GM21367 (cell line): ENCODE measurements around the gene GYPC.
"Not testable (repeated sequence)": the region's sequence is repeated elsewhere in the genome, so short reads cannot be mapped to it uniquely, and the experiment has no call there.

ENCODE experiments used
- ATAC-seq: cut with Tn5 transposase; IDR thresholded peaks from one replicate; pipeline ENCODE4 v1.9.1; 2021; ENCODE audit not compliant: unreplicated experiment

GYPC gene

GRCh38 chr2:126698376-126698775, 42.4 kb downstream of the GYPC start:
- no peak for ATAC-seq

- no peak for ATAC-seq
These were observed 43.1 kb downstream of the GYPC start for GRCh38 chr2:126699018-126699417.

- no peak for ATAC-seq
These were observed 44.0 kb downstream of the GYPC start for GRCh38 chr2:126699716-126700581.

- no peak for ATAC-seq
These were observed 44.7 kb downstream of the GYPC start for GRCh38 chr2:126700677-126701076.

GRCh38 chr2:126703311-126703710, 47.4 kb downstream of the GYPC start:
- no peak for ATAC-seq

GRCh38 chr2:126704434-126705160, 48.6 kb downstream of the GYPC start:
- ATAC-seq = no peak

- ATAC-seq = no peak
These were observed 51.2 kb downstream of the GYPC start for GRCh38 chr2:126707191-126707590.

GRCh38 chr2:126707941-126708340, 52.0 kb downstream of the GYPC start:
- no peak for ATAC-seq

- no peak for ATAC-seq
These were observed 58.4 kb downstream of the GYPC start for GRCh38 chr2:126714191-126714965.

GRCh38 chr2:126715111-126715510, 59.2 kb downstream of the GYPC start:
- no peak for ATAC-seq

- no peak for ATAC-seq
These were observed 59.8 kb downstream of the GYPC start for GRCh38 chr2:126715576-126716406.

- ATAC-seq = not testable (repeated sequence)
These were observed 61.3 kb downstream of the GYPC start for GRCh38 chr2:126717277-126717676.

- no peak for ATAC-seq
These were observed 62.0 kb downstream of the GYPC start for GRCh38 chr2:126717928-126718327.

- no peak for ATAC-seq
These were observed 63.4 kb downstream of the GYPC start for GRCh38 chr2:126719191-126719832.

GRCh38 chr2:126719833-126720351, 63.9 kb downstream of the GYPC start:
- no peak for ATAC-seq

- no peak for ATAC-seq
These were observed 64.7 kb downstream of the GYPC start for GRCh38 chr2:126720638-126721037.

GRCh38 chr2:126722081-126722480, 66.1 kb downstream of the GYPC start:
- ATAC-seq = no peak

GRCh38 chr2:126722546-126722945, 66.6 kb downstream of the GYPC start:
- ATAC-seq = no peak

GRCh38 chr2:126723281-126723815, 67.4 kb downstream of the GYPC start:
- no peak for ATAC-seq

GRCh38 chr2:126725580-126725979, 69.6 kb downstream of the GYPC start:
- no peak for ATAC-seq
